ENCODE measurements around the gene SAFB2. TPM values are rescaled to one million over a fixed set of nuclear protein-coding genes. Genes with fewer than 3 reads are reported as not detected.

Gene SAFB2
- polyA plus RNA-seq, 1 donor from 2014 or later, result 40.1 TPM

DNA sequence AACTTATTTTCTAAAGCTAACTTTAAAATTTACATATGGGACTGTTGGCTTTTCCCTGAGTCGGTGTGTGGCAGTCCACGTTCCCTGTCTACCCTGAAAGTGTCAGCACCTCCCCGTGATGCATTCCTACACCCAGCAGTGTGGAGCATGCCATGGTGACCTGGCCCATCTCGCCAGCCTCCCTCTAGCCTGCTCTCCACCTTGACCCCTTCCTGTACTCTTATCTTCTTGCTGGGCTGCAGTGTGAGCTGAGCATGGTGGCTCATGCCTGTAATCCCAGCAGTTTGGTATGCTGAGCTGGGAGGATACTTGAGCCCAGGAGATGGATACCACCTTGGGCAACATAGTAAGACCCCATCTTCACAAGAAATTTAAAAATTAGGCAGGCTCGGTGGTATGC, 32.4 kb upstream of the SAFB2 start:
- no peaks in the 10 kb centered on the region for H3F3A ChIP-seq (ENCODE audit: insufficient read depth, low read length, poor library complexity, severe bottlenecking)
- H3K79me2 ChIP-seq (replicated peaks; ENCODE audit: insufficient read depth, low read length), result no peaks in the 10 kb centered on the region
- H3K9me2 ChIP-seq (ENCODE audit: insufficient read depth, low read length), result no peaks in the 10 kb centered on the region
- no peak overlapping the region for H3K4me2 ChIP-seq (ENCODE audit: low read length)
- H2AFZ ChIP-seq (ENCODE audit: low read depth, low read length), result no peak overlapping the region
- no peaks in the 10 kb centered on the region for H4K20me1 ChIP-seq (ENCODE audit: insufficient read depth)
- no peaks in the 10 kb centered on the region for H3K36me3 ChIP-seq (ENCODE audit: insufficient read depth, low read length)
- no peaks in the 10 kb centered on the region for H3K27me3 ChIP-seq (ENCODE audit: insufficient read depth, low read depth, low read length)
- H3K9me3 ChIP-seq (ENCODE audit: low read length), result no peaks in the 10 kb centered on the region
- H3K4me3 ChIP-seq (ENCODE audit: low read length), result no peak overlapping the region
- no peak for TF ChIP-seq MXI1 (conservative IDR thresholded peaks at IDR 0.05; ENCODE audit: poor library complexity, severe bottlenecking)
- no peak for TF ChIP-seq EP300 (conservative IDR thresholded peaks at IDR 0.05; ENCODE audit: poor library complexity, severe bottlenecking)
- TF ChIP-seq POLR2AphosphoS5 (IDR thresholded peaks at IDR 0.05), result no peak
- TF ChIP-seq TAF1 (IDR thresholded peaks at IDR 0.05; ENCODE audit: low read depth), result no peak
- no peak for TF ChIP-seq RAD21 (conservative IDR thresholded peaks at IDR 0.05)
- TF ChIP-seq, protein P1, sequence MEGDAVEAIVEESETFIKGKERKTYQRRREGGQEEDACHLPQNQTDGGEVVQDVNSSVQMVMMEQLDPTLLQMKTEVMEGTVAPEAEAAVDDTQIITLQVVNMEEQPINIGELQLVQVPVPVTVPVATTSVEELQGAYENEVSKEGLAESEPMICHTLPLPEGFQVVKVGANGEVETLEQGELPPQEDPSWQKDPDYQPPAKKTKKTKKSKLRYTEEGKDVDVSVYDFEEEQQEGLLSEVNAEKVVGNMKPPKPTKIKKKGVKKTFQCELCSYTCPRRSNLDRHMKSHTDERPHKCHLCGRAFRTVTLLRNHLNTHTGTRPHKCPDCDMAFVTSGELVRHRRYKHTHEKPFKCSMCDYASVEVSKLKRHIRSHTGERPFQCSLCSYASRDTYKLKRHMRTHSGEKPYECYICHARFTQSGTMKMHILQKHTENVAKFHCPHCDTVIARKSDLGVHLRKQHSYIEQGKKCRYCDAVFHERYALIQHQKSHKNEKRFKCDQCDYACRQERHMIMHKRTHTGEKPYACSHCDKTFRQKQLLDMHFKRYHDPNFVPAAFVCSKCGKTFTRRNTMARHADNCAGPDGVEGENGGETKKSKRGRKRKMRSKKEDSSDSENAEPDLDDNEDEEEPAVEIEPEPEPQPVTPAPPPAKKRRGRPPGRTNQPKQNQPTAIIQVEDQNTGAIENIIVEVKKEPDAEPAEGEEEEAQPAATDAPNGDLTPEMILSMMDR (IDR thresholded peaks at IDR 0.05; ENCODE audit: poor library complexity, severe bottlenecking), result no peak
- TF ChIP-seq EZH2 (IDR thresholded peaks at IDR 0.05; ENCODE audit: borderline replicate concordance, insufficient read depth, low read length, poor library complexity, severe bottlenecking), result no peak
- H3K27ac ChIP-seq (ENCODE audit: low read length), result no peak overlapping the region
- H3K9ac ChIP-seq (ENCODE audit: low read length), result no peak overlapping the region

GRCh38 chr19:5652261-5652660, 29.7 kb upstream of the SAFB2 start:
- Histone ChIP-seq H3K27me3 (ENCODE audit: insufficient read depth, low read depth, low read length) (no peaks in the 10 kb centered on the region), H3K27ac (ENCODE audit: low read length) (no peak overlapping the region), H3F3A (ENCODE audit: insufficient read depth, low read length, poor library complexity, severe bottlenecking) (no peaks in the 10 kb centered on the region), H3K36me3 (ENCODE audit: insufficient read depth, low read length) (no peaks in the 10 kb centered on the region), H2AFZ (ENCODE audit: low read depth, low read length) (no peak overlapping the region), H3K4me3 (ENCODE audit: low read length) (no peak overlapping the region), H3K9me3 (ENCODE audit: low read length) (no peaks in the 10 kb centered on the region), H4K20me1 (ENCODE audit: insufficient read depth) (no peaks in the 10 kb centered on the region), H3K9me2 (ENCODE audit: insufficient read depth, low read length) (no peaks in the 10 kb centered on the region), H3K79me2 (replicated peaks; ENCODE audit: insufficient read depth, low read length) (no peaks in the 10 kb centered on the region), H3K4me2 (ENCODE audit: low read length) (no peak overlapping the region), H3K9ac (ENCODE audit: low read length) (no peak overlapping the region)
- TF ChIP-seq EZH2 (IDR thresholded peaks at IDR 0.05; ENCODE audit: borderline replicate concordance, insufficient read depth, low read length, poor library complexity, severe bottlenecking) (no peak), POLR2AphosphoS5 (IDR thresholded peaks at IDR 0.05) (no peak), EP300 (conservative IDR thresholded peaks at IDR 0.05; ENCODE audit: poor library complexity, severe bottlenecking) (no peak), SMC3 (conservative IDR thresholded peaks at IDR 0.05; ENCODE audit: poor library complexity) (no peak), TAF1 (IDR thresholded peaks at IDR 0.05; ENCODE audit: low read depth) (no peak), MXI1 (conservative IDR thresholded peaks at IDR 0.05; ENCODE audit: poor library complexity, severe bottlenecking) (no peak), RAD21 (conservative IDR thresholded peaks at IDR 0.05) (no peak)

- peaks cover 7% of the 10 kb centered on the region for H3K79me2 ChIP-seq (replicated peaks; ENCODE audit: insufficient read depth, low read length)
- no peaks in the 10 kb centered on the region for H3F3A ChIP-seq (ENCODE audit: insufficient read depth, low read length, poor library complexity, severe bottlenecking)
- H3K4me2 ChIP-seq (ENCODE audit: low read length), result no peak overlapping the region
- H3K27ac ChIP-seq (ENCODE audit: low read length), result no peak overlapping the region
- no peaks in the 10 kb centered on the region for H3K9me2 ChIP-seq (ENCODE audit: insufficient read depth, low read length)
- no peak overlapping the region for H3K9ac ChIP-seq (ENCODE audit: low read length)
- H3K9me3 ChIP-seq (ENCODE audit: low read length), result no peaks in the 10 kb centered on the region
- H2AFZ ChIP-seq (ENCODE audit: low read depth, low read length), result no peak overlapping the region
- TF ChIP-seq RAD21 (conservative IDR thresholded peaks at IDR 0.05) (no peak), EZH2 (IDR thresholded peaks at IDR 0.05; ENCODE audit: borderline replicate concordance, insufficient read depth, low read length, poor library complexity, severe bottlenecking) (no peak), TAF1 (IDR thresholded peaks at IDR 0.05; ENCODE audit: low read depth) (no peak), MXI1 (conservative IDR thresholded peaks at IDR 0.05; ENCODE audit: poor library complexity, severe bottlenecking) (no peak)
- TF ChIP-seq, protein P1 (IDR thresholded peaks at IDR 0.05; ENCODE audit: poor library complexity, severe bottlenecking), result no peak
- peaks cover 1% of the 10 kb centered on the region for H3K36me3 ChIP-seq (ENCODE audit: insufficient read depth, low read length)
- H3K4me3 ChIP-seq (ENCODE audit: low read length), result no peak overlapping the region
- no peaks in the 10 kb centered on the region for H4K20me1 ChIP-seq (ENCODE audit: insufficient read depth)
- H3K27me3 ChIP-seq (ENCODE audit: insufficient read depth, low read depth, low read length), result no peaks in the 10 kb centered on the region
Measured at GRCh38 chr19:5651361-5651760, 28.8 kb upstream of the SAFB2 start.
